Activated CD4-positive, alpha-beta T cell treated with anti-CD3 and anti-CD28 coated beads, Interleukin-2, amount 10 ng/mL, durations not matched to agents 7 days and 5 days (primary cell): ENCODE measurements around the gene IL11RA. TPM values are rescaled to one million over a fixed set of nuclear protein-coding genes. Genes with fewer than 3 reads are reported as not detected.

ENCODE experiments used
- CTCF ChIA-PET: fragments of 350-600 bp; sonication (Branson Sonifier 250); formaldehyde crosslinking; loops from one replicate; lab custom pipeline; 2021; ENCODE audit warnings: antibody characterized with exemption; lab: Charles Lee
- POLR2A ChIA-PET: fragments of 350-600 bp; sonication (Branson Sonifier 250); formaldehyde crosslinking; loops from one replicate; lab custom pipeline; 2021; ENCODE audit warnings: antibody characterized with exemption; lab: Charles Lee
- DNase-seq: peaks from one replicate; pipeline ENCODE4 v3.0.0-alpha.2; 2020
- H3K27ac Mint-ChIP-seq: one replicate; pipeline ENCODE4 v1.8.0; 2021; ENCODE audit warnings: mild to moderate bottlenecking, moderate library complexity, mixed read lengths
- H3K27me3 Mint-ChIP-seq: one replicate; pipeline ENCODE4 v1.8.0; 2021; ENCODE audit warnings: mixed read lengths
- H3K36me3 Mint-ChIP-seq: one replicate; pipeline ENCODE4 v1.8.0; 2021; ENCODE audit warnings: low read depth, mixed read lengths
- H3K4me1 Mint-ChIP-seq: one replicate; pipeline ENCODE4 v1.8.0; 2021; ENCODE audit warnings: mixed read lengths
- H3K4me3 Mint-ChIP-seq: one replicate; pipeline ENCODE4 v1.8.0; 2021; ENCODE audit warnings: mild to moderate bottlenecking, moderate library complexity, mixed read lengths
- H3K9me3 Mint-ChIP-seq: one replicate; pipeline ENCODE4 v1.8.0; 2021; ENCODE audit warnings: mixed read lengths
- total RNA-seq, 2 experiments: library from RNA; stranded (reverse); gene quantifications; one replicate each; pipeline ENCODE4 v1.2.3, GENCODE V29; 2021

IL11RA gene
- total RNA-seq: 10 to 100 TPM; 66.3 to 68.5 TPM

GRCh38 chr9:34651876-34652601, at the start of gene IL11RA:
Gene IL11RA, plus strand, starts transcription at chr9:34652185. Its CDS starts 3,033 bp downstream, at chr9:34655218.
- no peak within 1 kb of the TSS for H3K4me3 Mint-ChIP-seq
- H3K9me3 Mint-ChIP-seq: no peaks in the 10 kb centered on the region
- no peaks in the 10 kb centered on the region for H3K27me3 Mint-ChIP-seq
- CTCF ChIA-PET: no interaction called here
- H3K36me3 Mint-ChIP-seq: peaks cover 41% of the 10 kb centered on the region
- peak; percentile 34 for DNase-seq
- H3K4me1 Mint-ChIP-seq: peaks cover 51% of the 10 kb centered on the region
- H3K27ac Mint-ChIP-seq: peak within 1 kb of the TSS; percentile 3
- POLR2A ChIA-PET: no interaction called here

DNA sequence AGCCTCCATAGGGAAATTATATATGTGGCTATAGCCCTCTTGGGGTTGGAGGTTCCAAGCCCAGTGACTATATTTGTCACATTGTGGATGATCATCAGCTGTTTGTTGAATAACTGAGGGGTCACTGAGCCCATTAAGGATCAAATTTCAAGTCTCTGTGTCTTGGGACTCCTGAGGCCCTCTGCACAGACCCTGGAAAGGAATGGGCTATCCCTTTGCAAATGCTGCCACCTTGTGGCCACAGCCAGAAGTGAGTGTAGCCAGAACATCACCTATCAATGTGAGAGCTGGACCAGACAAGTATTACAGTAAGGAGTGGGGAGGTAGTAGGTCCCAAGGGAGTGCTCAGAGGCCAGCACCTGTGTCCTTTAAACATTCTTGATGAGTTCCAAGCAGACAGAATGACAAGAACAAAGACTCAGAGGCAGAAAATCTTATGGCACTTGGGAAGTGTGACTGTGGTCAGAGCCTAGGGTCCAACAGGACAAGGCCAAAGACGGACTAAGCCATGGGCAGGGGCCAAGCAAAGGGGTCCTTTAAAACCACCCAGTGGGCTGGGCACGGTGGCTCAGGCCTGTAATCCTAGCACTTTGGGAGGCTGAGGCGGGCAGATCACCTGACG, 48.3 kb upstream of the IL11RA start:
- Mint-ChIP-seq H3K36me3 (no peaks in the 10 kb centered on the region), H3K4me3 (no peak overlapping the region), H3K27ac (no peak overlapping the region), H3K9me3 (no peaks in the 10 kb centered on the region), H3K27me3 (peaks cover 8% of the 10 kb centered on the region), H3K4me1 (no peaks in the 10 kb centered on the region)
- POLR2A ChIA-PET: no interaction called here
- DNase-seq: peak; percentile 85
- CTCF ChIA-PET: interaction anchor here (0.6 to 3.4 kb wide), 20 partner anchors 10 to 257 kb away, joined by 3 to 12 read pairs (median 4); partner anchors contain the start of genes DCTN3 and GALT

DNA sequence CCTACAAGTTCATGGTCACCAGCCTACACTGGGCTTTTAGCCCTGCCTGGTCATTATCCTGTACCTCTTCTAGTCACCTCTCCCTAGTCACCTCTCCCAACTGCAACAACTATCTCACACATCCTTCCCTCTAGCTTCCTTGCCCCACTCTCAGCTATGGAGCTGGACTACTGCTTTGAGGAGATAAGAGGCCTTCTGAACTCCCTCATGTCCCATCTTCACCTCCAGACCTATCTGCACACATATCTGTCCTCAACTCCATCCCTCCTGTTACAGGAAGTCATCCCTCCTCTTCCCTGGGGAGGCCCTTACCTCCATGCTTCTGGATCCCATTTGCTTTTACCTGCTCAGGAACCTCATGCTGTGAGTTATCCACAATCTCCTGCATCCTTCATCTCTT, 45.8 kb upstream of the IL11RA start:
- CTCF ChIA-PET: interaction anchor here (1.8 to 1.9 kb wide), 2 partner anchors 28 to 58 kb away, joined by 4 to 6 read pairs; no protein-coding TSS in a partner anchor
- POLR2A ChIA-PET: no interaction called here
- Mint-ChIP-seq H3K27ac (no peak overlapping the region), H3K4me1 (peaks cover 8% of the 10 kb centered on the region), H3K36me3 (no peaks in the 10 kb centered on the region), H3K9me3 (no peaks in the 10 kb centered on the region), H3K27me3 (peaks cover 8% of the 10 kb centered on the region), H3K4me3 (no peak overlapping the region)
- DNase-seq: no peak

DNA sequence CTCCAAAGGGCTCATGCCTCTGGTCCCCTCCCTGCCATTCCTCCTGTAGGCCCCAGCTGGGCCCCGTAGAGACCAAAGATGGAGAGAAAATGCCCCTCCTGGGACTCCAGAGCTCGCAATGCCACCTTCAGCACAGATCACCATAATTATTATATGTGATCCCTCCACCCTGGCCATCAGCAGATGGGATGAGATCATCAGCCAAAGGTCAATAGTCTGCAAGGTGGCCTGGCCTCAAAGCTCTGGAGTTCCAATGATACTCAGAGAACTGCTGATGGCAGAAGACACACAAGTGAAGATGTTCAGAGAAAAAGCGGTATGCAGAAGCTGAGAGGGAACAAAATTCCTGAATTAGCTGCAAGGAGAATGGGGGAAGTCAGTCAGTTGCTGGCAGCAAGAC, 45.1 kb upstream of the IL11RA start:
- peaks cover 7% of the 10 kb centered on the region for H3K27me3 Mint-ChIP-seq
- H3K9me3 Mint-ChIP-seq: no peaks in the 10 kb centered on the region
- H3K4me3 Mint-ChIP-seq: no peak overlapping the region
- POLR2A ChIA-PET: no interaction called here
- H3K36me3 Mint-ChIP-seq: no peaks in the 10 kb centered on the region
- CTCF ChIA-PET: interaction anchor here (0.9 to 1.9 kb wide), 3 partner anchors 16 to 59 kb away, joined by 4 to 6 read pairs (median 4); no protein-coding TSS in a partner anchor
- DNase-seq: no peak
- H3K27ac Mint-ChIP-seq: no peak overlapping the region
- H3K4me1 Mint-ChIP-seq: peaks cover 13% of the 10 kb centered on the region

DNA sequence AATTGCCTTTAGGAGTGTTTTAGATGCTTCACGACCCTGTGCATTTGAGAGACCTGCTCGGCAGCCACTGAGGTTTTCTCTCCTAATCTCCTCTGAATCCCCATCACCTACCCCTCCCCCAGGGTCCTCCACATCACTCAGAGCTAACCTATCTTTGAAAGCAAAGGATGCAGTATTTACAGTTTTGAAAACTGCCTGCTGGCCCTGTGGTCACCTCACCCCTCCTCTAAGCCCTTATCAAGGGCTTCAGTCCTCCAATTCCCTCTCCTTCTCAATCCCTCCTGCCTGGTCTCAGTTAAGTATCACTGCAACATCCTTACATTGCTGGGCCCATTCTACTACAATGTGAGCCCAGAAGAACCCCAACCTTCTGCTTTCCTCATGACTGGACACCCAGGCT, 44.7 kb upstream of the IL11RA start:
- no peak for DNase-seq
- Mint-ChIP-seq H3K4me3 (no peak overlapping the region), H3K27ac (no peak overlapping the region), H3K4me1 (peaks cover 15% of the 10 kb centered on the region), H3K36me3 (no peaks in the 10 kb centered on the region), H3K9me3 (no peaks in the 10 kb centered on the region), H3K27me3 (peaks cover 7% of the 10 kb centered on the region)
- CTCF ChIA-PET: interaction anchor here (0.9 to 1.9 kb wide), 3 partner anchors 16 to 59 kb away, joined by 4 to 6 read pairs (median 4); no protein-coding TSS in a partner anchor
- POLR2A ChIA-PET: no interaction called here

DNA sequence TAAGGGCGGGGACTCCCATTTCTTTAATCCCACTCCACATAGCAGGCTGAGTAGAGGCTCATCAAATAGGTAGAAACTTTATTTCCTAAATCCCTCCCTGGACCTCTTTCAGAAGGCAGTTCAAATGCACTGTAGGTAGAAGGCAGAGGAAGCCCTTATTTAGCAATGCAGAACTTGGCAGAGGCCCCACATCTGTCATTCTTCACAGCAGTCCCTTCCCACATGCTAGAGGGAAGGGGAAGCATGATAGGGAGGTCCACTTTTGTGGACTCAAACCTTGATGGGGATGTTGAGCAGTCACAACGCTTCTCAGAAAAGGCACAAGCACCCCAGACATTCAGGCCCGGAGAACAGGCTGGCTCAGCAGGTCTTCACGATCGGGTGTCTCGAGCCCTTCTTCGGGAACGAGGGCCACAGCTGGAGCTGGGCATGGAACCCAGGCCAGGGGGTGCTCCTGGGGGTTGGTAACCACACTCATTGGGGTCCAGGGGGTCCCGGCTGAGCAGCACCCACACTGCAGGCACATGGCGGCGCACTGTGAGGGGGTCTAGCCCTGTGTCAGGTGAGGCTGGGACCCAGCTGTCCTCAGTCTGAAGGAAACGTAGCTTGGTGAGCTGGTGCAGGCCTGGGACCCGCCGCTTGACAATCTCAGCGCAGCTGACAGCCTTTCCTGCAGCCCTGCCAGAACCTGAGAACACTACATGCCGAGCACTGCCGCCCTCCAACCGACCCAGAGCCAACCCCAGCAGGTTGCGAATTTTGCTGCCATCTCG, 41.4 kb upstream of the IL11RA start:
- CTCF ChIA-PET: interaction anchor here (0.6 to 8.2 kb wide), 4 partner anchors 9 to 124 kb away, joined by 3 to 60 read pairs (median 3); partner anchors contain the start of genes DCTN3 and SIGMAR1
- H3K9me3 Mint-ChIP-seq: no peaks in the 10 kb centered on the region
- H3K4me3 Mint-ChIP-seq: peak overlapping the region; percentile 92
- no peak overlapping the region for H3K27ac Mint-ChIP-seq
- DNase-seq: no peak
- POLR2A ChIA-PET: no interaction called here
- H3K36me3 Mint-ChIP-seq: peaks cover 3% of the 10 kb centered on the region
- H3K27me3 Mint-ChIP-seq: no peaks in the 10 kb centered on the region
- H3K4me1 Mint-ChIP-seq: peaks cover 23% of the 10 kb centered on the region

- CTCF ChIA-PET: interaction anchor here (1.0 to 8.2 kb wide), 4 partner anchors 9 to 155 kb away, joined by 3 to 60 read pairs (median 3); partner anchors contain the start of genes DCTN3 and SIGMAR1
- H3K4me1 Mint-ChIP-seq: peaks cover 23% of the 10 kb centered on the region
- POLR2A ChIA-PET: no interaction called here
- peak overlapping the region; percentile 96 for H3K27ac Mint-ChIP-seq
- no peaks in the 10 kb centered on the region for H3K27me3 Mint-ChIP-seq
- peaks cover 7% of the 10 kb centered on the region for H3K36me3 Mint-ChIP-seq
- no peaks in the 10 kb centered on the region for H3K9me3 Mint-ChIP-seq
- peak overlapping the region; percentile 92 for H3K4me3 Mint-ChIP-seq
- DNase-seq: no peak
Observed at GRCh38 chr9:34611251-34611810, 40.7 kb upstream of the IL11RA start.

DNA sequence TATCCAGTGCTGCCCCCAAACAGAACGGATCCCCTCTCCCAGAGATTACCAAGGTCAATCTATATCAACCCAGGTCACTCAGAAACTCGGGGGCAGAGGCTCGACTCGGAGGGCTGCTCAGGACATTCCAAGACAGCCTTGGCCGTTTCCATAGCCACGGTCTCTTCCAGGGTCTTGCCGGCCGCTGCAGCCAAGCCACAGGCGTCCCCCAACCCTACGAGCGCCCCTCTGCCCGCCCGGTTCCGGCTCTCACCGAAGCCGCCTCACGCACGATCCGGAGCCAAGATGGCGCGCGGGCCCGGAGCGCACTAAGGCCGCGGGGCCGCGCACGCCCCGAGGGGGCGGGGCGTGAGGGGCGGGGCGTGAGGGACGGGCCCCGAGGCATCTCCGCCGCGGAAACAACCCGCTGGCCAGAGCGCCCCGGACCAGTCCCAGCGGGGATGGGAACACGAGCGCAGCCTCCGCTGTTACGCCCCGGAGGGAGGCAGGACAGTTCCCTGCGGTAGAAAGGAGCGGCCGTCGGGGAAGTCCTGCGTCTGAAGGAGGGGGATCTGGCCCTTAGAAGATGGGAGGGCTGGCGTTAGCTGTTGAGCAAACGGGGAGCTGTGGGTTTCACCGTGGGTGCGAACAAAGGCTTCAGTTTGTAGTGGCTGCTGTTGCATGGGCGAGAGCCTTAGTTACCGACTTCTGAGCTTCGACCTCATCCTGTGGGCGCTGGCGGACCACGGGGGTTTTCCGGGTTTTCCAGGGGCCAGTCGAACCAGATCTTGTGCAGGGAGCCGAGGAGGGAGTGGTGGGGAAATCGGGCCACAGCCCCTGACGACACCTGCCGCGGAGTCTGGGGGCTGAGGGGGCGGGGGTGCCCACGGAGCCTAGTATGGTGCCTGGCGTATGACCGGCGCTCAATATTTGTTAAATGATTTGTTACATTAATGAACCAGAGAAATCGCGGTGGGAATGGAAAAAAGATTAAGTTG, 39.9 kb upstream of the IL11RA start, which contains the start of gene RPP25L:
Gene RPP25L (minus strand): TSS at position 287 of the 977 bp plus-strand sequence. CDS start 801 bp downstream, outside the sequence.
- Mint-ChIP-seq H3K4me3 (peak within 1 kb of the TSS; percentile 92), H3K36me3 (peaks cover 13% of the 10 kb centered on the region), H3K27ac (peak within 1 kb of the TSS; percentile 96), H3K27me3 (no peaks in the 10 kb centered on the region), H3K9me3 (no peaks in the 10 kb centered on the region), H3K4me1 (peaks cover 23% of the 10 kb centered on the region)
- peak; percentile 83 for DNase-seq
- POLR2A ChIA-PET: no interaction called here
- CTCF ChIA-PET: interaction anchor here (0.7 to 8.2 kb wide), 6 partner anchors 8 to 166 kb away, joined by 3 to 60 read pairs (median 3); partner anchors contain the start of genes ARID3C, DCTN3 and SIGMAR1

GRCh38 chr9:34612788-34613390, 39.1 kb upstream of the IL11RA start:
- Mint-ChIP-seq H3K9me3 (no peaks in the 10 kb centered on the region), H3K27me3 (no peaks in the 10 kb centered on the region), H3K36me3 (peaks cover 15% of the 10 kb centered on the region), H3K4me3 (peak overlapping the region; percentile 92), H3K4me1 (peaks cover 23% of the 10 kb centered on the region), H3K27ac (peak overlapping the region; percentile 96)
- ChIA-PET POLR2A (no interaction called here), CTCF (interaction anchor here (1.0 to 8.2 kb wide), 3 partner anchors 9 to 52 kb away, joined by 3 to 60 read pairs (median 5); partner anchors contain the start of gene SIGMAR1)
- DNase-seq: peak; percentile 79

- DNase-seq: no peak
- Mint-ChIP-seq H3K9me3 (no peaks in the 10 kb centered on the region), H3K4me3 (no peak overlapping the region), H3K27ac (no peak overlapping the region), H3K27me3 (no peaks in the 10 kb centered on the region), H3K4me1 (peaks cover 32% of the 10 kb centered on the region), H3K36me3 (peaks cover 18% of the 10 kb centered on the region)
- ChIA-PET POLR2A (no interaction called here), CTCF (interaction anchor here (1.0 to 8.2 kb wide), 3 partner anchors 11 to 24 kb away, joined by 3 to 60 read pairs (median 4); partner anchors contain the start of gene SIGMAR1)
Observed at GRCh38 chr9:34615132-34615531, 36.9 kb upstream of the IL11RA start.
